ENCODE data around the gene PPP1R18.

DNA sequence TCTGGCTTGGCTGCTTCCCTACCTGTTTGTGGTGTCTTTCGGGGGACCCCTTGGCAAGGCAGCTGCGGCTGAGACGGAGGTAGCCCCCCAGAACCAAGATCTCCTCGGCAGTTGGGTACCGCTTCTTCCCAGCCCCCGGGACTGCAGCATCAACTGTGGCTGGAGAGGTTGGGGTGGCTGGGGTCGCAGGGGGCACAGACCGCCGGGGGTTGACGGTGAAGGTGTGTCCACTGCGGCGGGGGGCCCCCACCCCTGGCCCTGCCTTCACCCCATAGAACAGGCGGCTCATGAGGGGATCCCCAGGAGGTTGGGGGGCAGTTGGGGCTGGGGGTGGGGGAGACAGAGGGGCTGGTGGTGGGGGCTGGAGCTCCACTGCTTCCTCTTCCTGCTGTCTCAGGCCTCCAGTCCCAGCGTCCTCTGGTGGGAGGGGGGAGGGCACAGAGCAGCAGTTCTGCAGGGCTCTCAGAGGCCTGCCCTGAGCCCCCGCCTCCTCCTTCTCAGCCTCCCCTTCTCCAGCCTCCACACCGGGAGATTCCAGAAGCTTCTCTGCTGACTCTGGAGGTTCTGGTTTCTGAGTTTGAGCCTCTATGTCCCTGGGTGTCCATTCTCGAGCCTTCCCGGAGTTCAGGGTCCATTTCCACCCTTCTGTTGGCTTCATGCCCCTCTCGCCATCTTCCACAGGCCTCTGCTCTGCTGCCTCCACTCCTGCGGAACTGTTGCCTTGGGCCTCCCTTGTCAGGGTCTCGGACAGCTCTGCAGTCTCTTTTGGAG lies 1.9 kb downstream of the PPP1R18 start:
- TF ChIP-seq, protein P1, sequence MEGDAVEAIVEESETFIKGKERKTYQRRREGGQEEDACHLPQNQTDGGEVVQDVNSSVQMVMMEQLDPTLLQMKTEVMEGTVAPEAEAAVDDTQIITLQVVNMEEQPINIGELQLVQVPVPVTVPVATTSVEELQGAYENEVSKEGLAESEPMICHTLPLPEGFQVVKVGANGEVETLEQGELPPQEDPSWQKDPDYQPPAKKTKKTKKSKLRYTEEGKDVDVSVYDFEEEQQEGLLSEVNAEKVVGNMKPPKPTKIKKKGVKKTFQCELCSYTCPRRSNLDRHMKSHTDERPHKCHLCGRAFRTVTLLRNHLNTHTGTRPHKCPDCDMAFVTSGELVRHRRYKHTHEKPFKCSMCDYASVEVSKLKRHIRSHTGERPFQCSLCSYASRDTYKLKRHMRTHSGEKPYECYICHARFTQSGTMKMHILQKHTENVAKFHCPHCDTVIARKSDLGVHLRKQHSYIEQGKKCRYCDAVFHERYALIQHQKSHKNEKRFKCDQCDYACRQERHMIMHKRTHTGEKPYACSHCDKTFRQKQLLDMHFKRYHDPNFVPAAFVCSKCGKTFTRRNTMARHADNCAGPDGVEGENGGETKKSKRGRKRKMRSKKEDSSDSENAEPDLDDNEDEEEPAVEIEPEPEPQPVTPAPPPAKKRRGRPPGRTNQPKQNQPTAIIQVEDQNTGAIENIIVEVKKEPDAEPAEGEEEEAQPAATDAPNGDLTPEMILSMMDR (IDR thresholded peaks at IDR 0.05; ENCODE audit: low read depth, low read length) = no peak
- no peak for TF ChIP-seq POLR2A (IDR thresholded peaks at IDR 0.05; ENCODE audit: extremely low read depth, insufficient read length)
- no peak for TF ChIP-seq MYC (IDR thresholded peaks at IDR 0.05; ENCODE audit: low read depth, low read length)
- TF ChIP-seq, protein P2, sequence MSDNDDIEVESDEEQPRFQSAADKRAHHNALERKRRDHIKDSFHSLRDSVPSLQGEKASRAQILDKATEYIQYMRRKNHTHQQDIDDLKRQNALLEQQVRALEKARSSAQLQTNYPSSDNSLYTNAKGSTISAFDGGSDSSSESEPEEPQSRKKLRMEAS (IDR thresholded peaks at IDR 0.05; ENCODE audit: low read depth, low read length) = no peak

Data from NB4 (cell line).